Renal cortex interstitium (tissue), 11 donors: ENCODE results near the gene FER. TPM values are rescaled to one million over a fixed set of nuclear protein-coding genes. Genes with fewer than 3 reads are reported as not detected.
"Not testable (repeated sequence)": the region's sequence is repeated elsewhere in the genome, so short reads cannot be mapped to it uniquely, and the experiment has no call there.

Experiments used
- DNase-seq, 11 donors: peaks; one replicate each; pipeline ENCODE4 v3.0.0-alpha.2; 2013; ENCODE audit warnings: low read depth in 9 of 11, low spot score in 4 of 11; ENCODE audit errors: extremely low read depth in 1 of 11
- polyA plus RNA-seq, 3 donors: library from polyadenylated mRNA; unstranded; fragments of 120-200 nt; gene quantifications; one replicate each; pipeline ENCODE4 v1.2.1, GENCODE V29; 2013; ENCODE audit not compliant: insufficient read length in 3 of 3

The FER gene
- polyA plus RNA-seq, 3 donors = 17.0 to 19.0 (median 18.0) TPM

DNA sequence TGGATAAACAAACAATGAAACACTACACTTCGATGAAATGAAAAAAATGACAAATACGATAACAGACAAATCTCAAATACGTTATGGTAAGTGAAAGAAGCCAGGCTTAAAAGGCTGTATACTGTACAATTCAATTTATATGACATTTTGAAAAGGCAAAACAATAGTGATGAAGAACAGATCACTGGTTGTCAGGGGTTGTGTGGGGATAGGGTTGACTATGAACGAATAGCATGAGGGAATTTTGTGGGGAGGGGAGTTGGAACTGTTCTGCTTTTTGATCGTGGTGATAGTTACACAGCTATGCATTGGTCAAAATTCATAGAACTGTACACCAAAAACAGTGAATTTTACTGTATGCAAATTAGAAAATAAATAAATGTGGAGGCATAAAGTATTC, 7.8 kb upstream of the FER start:
- no peak for DNase-seq

GRCh38 chr5:108743319-108743718, 4.4 kb upstream of the FER start:
- DNase-seq = no peak

GRCh38 chr5:108743846-108744245, 3.9 kb upstream of the FER start:
- no peak for DNase-seq

GRCh38 chr5:108747111-108747773, 455 bp upstream of the FER start:
- peak in 3 of 11 donors; percentile 12 to 62 (median 33) for DNase-seq

DNA sequence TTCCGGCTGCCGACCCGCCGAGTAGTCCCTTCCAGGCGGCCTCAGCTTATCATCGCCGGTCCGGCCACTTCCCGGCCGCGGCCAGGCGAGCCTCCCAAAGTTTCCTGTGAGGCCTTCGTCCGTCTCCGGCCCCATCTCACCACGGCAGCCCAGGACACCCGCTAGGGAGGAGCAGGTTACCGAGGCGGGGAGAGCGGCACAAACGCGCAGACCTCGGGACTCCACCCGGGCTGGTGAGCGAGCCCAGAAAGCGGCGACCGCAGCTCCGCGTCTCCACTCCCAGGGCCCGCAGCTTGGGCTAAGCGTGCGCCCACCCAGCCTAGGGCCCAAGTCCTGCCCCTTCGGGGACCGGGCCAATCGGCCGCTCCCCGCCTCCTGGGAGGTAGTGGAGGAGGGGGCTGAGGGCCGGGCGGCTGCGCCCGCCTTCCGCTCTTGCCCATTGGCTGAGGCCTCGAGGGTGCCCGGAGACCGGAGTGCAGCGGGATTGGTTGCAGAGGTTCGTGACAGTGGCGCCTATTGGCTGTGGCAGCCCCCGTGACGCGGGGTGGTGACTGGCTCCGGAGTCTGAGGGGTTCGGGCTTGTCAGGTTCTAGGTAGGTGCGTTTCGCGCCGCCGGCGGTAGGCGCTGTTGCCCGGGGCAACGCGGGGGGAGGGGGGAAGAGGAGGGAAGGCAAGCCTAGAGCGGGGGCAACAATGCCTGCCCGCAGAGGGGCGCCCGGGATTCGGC, 867 bp downstream of the FER start:
- DNase-seq = peak; percentile 91 to 98 (median 97)

DNA sequence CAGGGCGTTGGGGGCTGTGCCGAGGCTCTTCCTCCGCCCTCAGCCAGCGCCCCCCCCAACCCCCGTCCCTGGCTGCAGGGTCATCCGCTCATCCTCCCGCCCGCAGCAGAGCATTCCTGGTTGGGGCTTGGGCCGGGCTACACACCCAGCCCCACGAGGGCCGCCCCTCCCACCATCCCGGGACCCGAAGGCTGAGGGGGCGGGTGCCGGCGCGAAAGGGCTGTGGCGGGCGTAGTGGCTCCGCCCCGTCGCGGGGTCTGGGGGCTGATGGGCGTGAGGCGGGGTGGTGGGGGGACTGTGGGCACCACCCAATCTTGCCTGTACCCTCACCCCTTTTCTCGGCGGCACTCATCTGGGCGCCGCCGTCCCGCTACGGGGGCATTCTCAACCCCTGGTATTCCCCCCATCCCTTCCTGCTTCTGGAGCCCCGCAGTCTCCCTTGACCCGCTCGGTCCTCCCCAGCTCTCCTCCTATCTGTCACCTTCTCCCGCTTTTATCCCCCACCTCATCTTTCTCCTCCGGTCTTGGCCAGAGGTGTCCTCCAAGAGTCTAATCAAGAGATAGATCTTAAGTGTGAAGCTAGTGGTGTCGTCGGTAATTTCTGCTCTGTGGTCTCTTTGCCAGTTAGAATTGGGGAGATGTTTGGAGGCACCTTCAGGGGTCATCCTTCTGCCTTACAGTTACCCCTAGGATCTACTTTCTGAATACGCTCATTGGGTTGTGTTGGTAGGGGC, 1.6 kb downstream of the FER start:
- peak in 4 of 11 donors; percentile 12 to 51 (median 38) for DNase-seq

- no peak for DNase-seq
Observed at GRCh38 chr5:108753331-108753730, 5.6 kb downstream of the FER start.

DNA sequence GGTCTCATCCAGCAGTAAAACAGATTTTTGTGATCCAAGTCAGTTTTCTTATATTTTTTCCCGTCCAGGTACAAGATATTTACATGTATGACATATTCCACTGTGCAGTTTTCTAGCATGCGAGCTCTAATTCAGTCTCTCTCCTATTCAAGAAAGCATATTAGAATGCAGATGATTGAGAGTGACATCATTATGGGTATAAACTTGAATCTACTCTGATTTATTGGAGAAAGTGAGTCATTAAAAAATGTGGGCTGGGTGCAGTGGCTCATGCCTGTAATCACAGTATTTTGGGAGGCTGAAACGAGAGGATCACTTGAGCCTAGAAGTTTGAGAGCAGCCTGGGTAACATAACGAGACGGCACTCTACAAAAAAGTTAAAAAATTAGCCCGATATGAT, 6.2 kb downstream of the FER start:
- DNase-seq = no peak

- DNase-seq = no peak
Observed at GRCh38 chr5:108760512-108760911, 12.8 kb downstream of the FER start.

GRCh38 chr5:108762660-108763059, 15.0 kb downstream of the FER start:
- no peak for DNase-seq

DNA sequence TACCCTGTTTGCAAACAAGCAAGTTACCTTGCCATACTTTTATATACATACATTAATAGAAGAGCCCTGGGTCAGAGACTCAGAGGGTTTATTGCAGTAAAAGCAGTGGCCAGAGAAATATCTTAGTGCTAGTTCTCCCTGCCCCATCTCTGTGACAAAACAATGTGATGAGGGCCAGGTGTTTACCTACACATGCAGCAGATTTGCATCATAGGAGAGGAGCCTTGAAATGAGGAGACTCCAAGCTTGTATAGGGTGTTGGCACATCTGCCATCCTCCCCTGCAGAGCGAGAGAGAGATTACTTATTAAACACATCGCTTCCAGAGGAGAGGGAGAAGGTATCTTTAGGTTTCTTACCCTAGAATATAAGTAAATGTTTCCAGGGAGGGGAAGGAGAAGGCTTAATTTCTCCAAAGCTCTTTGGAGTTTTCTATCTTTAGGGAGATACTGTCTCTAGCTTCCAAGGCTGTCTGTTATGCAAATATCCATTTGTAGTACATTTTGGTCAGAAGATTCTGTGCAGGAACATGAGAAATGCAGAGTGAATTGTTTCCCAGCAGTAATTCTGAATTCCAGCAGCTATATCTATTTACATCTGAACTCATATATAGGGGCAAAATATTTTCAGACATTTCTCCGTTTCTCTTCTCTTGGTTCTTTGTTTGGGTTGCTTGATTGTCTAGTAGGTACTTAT, 15.7 kb downstream of the FER start:
- no peak for DNase-seq

GRCh38 chr5:108765647-108766046, 17.9 kb downstream of the FER start:
- DNase-seq = no peak

DNA sequence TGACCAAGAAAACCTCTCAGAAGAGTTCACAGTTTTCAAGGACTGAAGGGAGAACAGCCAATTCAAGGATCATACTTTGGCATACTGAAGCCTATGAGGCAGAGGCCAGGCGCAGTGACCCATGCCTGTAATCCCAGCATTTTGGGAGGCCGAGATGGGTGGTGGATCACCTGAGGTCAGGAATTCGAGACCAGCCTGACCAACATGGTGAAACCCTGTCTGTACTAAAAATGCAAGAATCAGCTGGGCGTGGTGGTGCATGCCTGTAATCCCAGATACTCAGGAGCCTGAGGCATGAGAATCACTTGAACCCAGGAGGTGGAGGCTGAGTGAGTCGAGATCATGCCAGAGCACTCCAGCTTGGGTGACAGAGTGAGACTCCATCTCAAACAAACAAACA, 19.2 kb downstream of the FER start:
- not testable (repeated sequence) for DNase-seq

DNA sequence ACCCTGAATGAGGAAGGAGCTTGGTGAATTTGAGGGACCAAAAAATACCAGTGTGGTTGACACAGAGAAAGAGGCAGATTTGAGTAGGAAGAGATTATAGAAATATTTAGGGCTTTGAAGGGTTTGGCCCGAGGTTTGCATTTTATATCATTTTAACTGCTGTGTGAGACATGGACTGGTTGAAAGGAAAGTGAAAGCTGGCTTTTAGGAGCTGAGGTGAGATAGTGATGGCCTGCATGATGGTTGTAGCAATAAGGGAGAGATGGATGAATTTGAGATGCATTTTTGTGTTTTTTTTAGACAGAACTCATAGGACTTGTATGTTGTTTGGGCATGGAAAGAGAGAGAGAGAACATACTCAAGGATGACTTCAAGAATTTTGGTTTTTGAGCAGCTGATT, 21.7 kb downstream of the FER start:
- DNase-seq = no peak

DNA sequence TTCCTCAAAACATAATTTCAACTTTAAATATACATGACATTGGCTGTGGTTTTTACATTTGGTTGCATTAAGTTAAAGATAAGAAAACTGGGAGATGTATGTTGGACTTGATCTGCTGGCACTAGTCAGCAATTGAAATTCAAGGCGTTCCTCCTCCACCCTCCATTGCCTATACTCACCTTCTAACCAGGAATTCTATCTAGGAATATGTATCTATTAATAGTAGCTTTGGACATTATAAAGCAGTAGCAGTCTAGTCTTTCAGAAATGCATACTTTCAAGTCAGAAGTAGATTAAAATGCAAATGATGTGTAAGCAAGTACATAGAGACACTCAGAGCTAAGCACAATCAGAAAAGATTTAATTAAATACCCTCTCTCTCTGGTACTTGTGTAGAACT, 24.9 kb downstream of the FER start:
- no peak for DNase-seq

- no peak for DNase-seq
Observed at GRCh38 chr5:108773330-108773729, 25.6 kb downstream of the FER start.

DNA sequence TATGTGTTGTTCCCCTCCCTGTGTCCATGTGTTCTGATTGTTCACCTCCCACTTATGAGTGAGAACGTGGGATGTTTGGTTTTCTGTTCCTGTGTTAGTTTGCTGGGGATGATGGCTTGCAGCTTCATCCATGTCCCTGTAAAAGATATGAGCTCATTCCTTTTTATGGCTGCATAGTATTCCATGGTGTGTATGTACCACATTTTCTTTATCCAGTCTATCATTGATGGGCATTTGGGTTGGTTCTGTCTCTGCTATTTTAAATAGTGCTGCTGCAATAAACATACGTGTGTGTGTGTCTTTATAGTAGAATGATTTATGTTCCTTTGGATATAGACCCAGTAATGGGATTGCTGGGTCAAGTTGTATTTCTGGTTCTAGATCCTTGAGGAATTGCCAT, 26.4 kb downstream of the FER start:
- DNase-seq = not testable (repeated sequence)

DNA sequence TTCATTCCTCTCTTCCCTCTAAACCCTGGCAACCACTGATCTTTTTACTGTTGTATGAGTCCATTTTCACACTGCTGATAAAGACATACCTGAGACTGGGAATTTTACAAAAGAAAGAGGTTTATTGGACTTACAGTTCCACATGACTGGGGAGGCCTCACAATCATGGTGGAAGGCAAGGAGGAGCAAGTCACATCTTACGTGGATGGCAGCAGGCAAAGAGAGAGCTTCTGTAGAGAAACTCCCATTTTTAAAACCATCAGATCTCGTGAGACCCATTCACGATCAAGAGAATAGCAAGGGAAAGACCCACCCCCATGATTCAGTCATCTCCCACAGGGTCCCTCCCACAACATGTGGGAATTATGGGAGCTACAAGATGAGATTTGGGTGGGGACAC, 29.9 kb downstream of the FER start:
- DNase-seq = not testable (repeated sequence)

GRCh38 chr5:108784577-108784976, 36.9 kb downstream of the FER start:
- not testable (repeated sequence) for DNase-seq
